Fibroblast of lung (primary cell): ENCODE results near the gene PRKAG2.

Source experiments
- CTCF ChIP-seq, 2 donors: IDR thresholded peaks in 1 of 2; conservative IDR thresholded peaks in 1 of 2; 1 replicate in 1 of 2; 2 replicates in 1 of 2; pipeline ENCODE4 v1.5.1; 2011 to 2012; ENCODE audit warnings: low read length in 2 of 2, control low read depth in 1 of 2, inconsistent platforms in 1 of 2, low read depth in 1 of 2, mild to moderate bottlenecking in 1 of 2
- EZH2 ChIP-seq: IDR thresholded peaks from 2 replicates; pipeline ENCODE4 v1.5.1; 2012; ENCODE audit warnings: low read length, control low read depth, mild to moderate bottlenecking; ENCODE audit errors: missing control alignments

DNA sequence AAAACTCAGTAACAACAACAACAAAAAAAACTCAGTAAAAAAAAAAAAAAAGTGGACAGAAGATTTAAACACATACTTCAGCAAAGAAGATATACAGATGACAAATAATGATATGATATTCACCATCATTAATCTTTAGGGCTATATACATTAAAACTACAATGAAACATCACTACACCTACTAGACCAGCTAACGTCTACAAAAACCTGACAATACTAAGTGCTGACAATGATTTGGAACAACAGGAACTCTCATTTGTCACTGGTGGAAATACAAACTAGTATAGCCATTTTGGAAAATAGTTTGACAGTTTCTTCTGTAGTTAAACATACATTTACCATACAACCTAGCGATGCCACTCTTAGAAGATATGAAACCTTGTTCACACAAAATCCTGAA, 185.5 kb downstream of the PRKAG2 start:
- no peak for TF ChIP-seq CTCF (conservative IDR thresholded peaks at IDR 0.05 in 1 of 2, IDR thresholded peaks at IDR 0.05 in 1 of 2; ENCODE audit: low read depth in 1 of 2, low read length in 2 of 2)
- no peak for TF ChIP-seq EZH2
